ENCODE data around the gene HAL.

HAL gene

DNA sequence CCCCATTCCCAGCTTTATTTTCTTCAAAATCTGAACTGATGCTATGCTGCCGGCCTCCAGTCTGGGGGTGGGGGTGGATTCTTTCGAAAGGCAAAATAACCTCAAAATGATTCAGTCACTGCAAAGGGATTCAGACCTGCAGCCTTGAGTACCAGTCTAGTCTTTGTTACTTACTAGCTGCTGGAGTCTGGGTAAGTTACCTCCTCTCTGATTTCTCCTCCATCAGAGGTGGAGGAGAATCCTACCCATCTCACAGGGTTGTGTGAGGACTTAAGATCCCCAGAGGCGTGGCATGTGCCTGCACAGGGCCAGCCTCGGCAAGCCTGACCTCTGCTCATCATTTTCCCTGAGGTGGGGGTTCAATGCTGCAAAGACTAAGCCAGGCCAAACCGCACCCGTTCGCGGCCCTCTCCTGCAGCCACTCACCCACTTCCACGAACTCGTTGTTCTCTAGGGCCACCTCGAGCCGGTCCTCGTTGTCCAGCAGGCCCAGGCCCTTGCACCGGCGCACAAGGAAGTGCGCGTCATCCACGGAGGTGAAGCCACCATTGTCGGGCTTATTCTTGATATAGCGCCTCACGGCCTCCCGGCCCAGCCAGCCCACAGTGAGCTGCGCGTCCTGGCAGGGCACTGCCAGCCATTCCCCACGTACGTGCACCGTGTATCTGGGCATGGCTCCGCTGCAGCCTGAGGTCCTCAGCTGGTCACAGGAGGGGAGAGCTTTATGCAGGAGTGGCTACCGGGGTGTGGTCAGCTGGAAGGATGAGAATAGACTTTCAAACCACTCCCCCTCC lies 709 bp downstream of the HAL start:
- DNase-seq (ENCODE audit: low spot score), result no peak
- H3K36me3 Mint-ChIP-seq (ENCODE audit: low read depth), result no peaks in the 10 kb centered on the region
- no peaks in the 10 kb centered on the region for H3K9me3 Mint-ChIP-seq
- no peak overlapping the region for H3K27ac Mint-ChIP-seq
- peaks cover 7% of the 10 kb centered on the region for H3K4me1 Mint-ChIP-seq (ENCODE audit: low read depth)
- no peak overlapping the region for H3K4me3 Mint-ChIP-seq
- peaks cover 7% of the 10 kb centered on the region for H3K27me3 Mint-ChIP-seq (ENCODE audit: low read depth)

GRCh38 chr12:95994476-95994875 lies 1.7 kb downstream of the HAL start:
- H3K27me3 Mint-ChIP-seq (ENCODE audit: low read depth), result peaks cover 7% of the 10 kb centered on the region
- H3K4me1 Mint-ChIP-seq (ENCODE audit: low read depth), result peaks cover 7% of the 10 kb centered on the region
- H3K9me3 Mint-ChIP-seq, result no peaks in the 10 kb centered on the region
- H3K36me3 Mint-ChIP-seq (ENCODE audit: low read depth), result no peaks in the 10 kb centered on the region
- no peak overlapping the region for H3K4me3 Mint-ChIP-seq
- H3K27ac Mint-ChIP-seq, result no peak overlapping the region
- DNase-seq (ENCODE audit: low spot score), result no peak

DNA sequence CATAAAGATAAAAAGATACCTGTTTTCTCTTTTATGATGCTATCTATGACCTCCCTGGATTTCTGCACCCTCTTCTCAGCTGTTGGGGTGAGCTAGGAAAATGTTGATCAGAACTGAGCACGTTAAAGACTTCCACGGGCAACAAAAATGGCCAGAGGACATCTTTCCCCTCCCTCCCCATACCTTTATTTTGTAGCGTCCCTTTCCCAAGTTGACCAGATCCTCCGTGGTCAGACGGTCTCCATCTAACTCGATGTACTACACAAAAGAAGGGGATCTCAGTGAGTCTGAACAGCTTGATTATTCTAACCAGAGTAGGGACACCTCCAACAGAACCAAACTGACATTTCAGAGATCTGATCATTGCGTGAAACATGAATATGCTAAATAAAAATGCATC lies 2.2 kb downstream of the HAL start:
- Mint-ChIP-seq H3K4me1 (ENCODE audit: low read depth) (peaks cover 6% of the 10 kb centered on the region), H3K27ac (no peak overlapping the region), H3K27me3 (ENCODE audit: low read depth) (peaks cover 7% of the 10 kb centered on the region), H3K9me3 (no peaks in the 10 kb centered on the region), H3K36me3 (ENCODE audit: low read depth) (no peaks in the 10 kb centered on the region), H3K4me3 (no peak overlapping the region)
- no peak for DNase-seq (ENCODE audit: low spot score)

GRCh38 chr12:95990136-95990535 lies 6.0 kb downstream of the HAL start:
- no peak for DNase-seq (ENCODE audit: low spot score)
- Mint-ChIP-seq H3K27ac (no peak overlapping the region), H3K4me3 (no peak overlapping the region), H3K27me3 (ENCODE audit: low read depth) (peaks cover 7% of the 10 kb centered on the region), H3K36me3 (ENCODE audit: low read depth) (no peaks in the 10 kb centered on the region), H3K9me3 (no peaks in the 10 kb centered on the region), H3K4me1 (ENCODE audit: low read depth) (no peaks in the 10 kb centered on the region)

- Mint-ChIP-seq H3K27me3 (ENCODE audit: low read depth) (peaks cover 7% of the 10 kb centered on the region), H3K36me3 (ENCODE audit: low read depth) (no peaks in the 10 kb centered on the region), H3K9me3 (no peaks in the 10 kb centered on the region), H3K4me1 (ENCODE audit: low read depth) (no peaks in the 10 kb centered on the region), H3K4me3 (no peak overlapping the region), H3K27ac (no peak overlapping the region)
- DNase-seq (ENCODE audit: low spot score), result no peak
Measured at GRCh38 chr12:95989504-95990123, 6.5 kb downstream of the HAL start.

GRCh38 chr12:95988506-95989275 lies 7.5 kb downstream of the HAL start:
- Mint-ChIP-seq H3K27ac (no peak overlapping the region), H3K4me1 (ENCODE audit: low read depth) (no peaks in the 10 kb centered on the region), H3K27me3 (ENCODE audit: low read depth) (peaks cover 7% of the 10 kb centered on the region), H3K9me3 (no peaks in the 10 kb centered on the region), H3K4me3 (no peak overlapping the region), H3K36me3 (ENCODE audit: low read depth) (no peaks in the 10 kb centered on the region)
- no peak for DNase-seq (ENCODE audit: low spot score)

DNA sequence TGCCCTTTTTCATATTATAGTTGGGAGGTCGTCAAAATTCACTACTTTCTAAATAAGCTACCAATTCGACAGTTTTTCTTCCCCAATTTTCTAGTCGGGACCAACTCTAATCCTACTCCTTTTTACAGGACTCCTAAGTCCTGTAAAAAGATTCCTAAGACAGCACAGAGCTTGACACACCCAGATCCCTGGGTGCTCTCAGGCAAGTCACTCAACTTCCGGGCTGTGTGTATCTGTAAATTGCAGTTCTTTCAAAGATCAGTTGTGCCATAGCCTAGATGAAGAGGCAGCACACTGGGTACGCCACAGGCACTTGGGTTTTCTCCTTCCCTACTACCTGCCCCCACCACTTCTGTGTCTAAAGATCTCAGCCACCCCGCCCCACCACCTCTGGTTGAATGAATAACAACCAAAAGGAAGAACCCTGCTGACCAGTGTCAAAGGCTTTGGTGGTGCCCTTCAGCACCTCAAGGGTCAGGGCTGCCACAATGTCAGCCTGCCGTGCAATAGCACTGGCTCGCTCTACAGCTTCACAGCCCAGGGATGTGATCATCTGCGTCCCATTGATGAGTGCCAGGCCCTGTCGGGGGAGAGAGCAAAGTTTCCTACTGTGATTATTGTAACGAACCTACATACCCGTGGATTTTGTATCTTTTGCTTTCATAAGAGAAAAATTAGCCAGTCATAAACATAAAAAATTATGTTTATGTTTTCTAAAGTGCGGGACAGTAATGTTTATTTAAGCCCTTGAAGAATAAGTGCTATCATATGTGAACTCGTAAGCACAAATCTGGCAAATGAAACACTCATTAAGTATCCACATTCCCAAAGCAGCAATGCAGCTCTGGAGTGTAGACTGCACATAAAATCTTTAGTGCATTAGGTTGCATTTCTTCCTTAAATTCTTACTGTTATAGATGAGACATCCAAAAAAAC lies 9.2 kb downstream of the HAL start:
- no peak overlapping the region for H3K27ac Mint-ChIP-seq
- no peaks in the 10 kb centered on the region for H3K9me3 Mint-ChIP-seq
- H3K4me1 Mint-ChIP-seq (ENCODE audit: low read depth), result no peaks in the 10 kb centered on the region

GRCh38 chr12:95984682-95985081 lies 11.5 kb downstream of the HAL start:
- Mint-ChIP-seq H3K36me3 (ENCODE audit: low read depth) (no peaks in the 10 kb centered on the region), H3K27ac (no peak overlapping the region), H3K27me3 (ENCODE audit: low read depth) (no peaks in the 10 kb centered on the region), H3K9me3 (no peaks in the 10 kb centered on the region), H3K4me3 (no peak overlapping the region), H3K4me1 (ENCODE audit: low read depth) (no peaks in the 10 kb centered on the region)
- no peak for DNase-seq (ENCODE audit: low spot score)

More for the DNA sequence above, 9.2 kb downstream of the HAL start:
- DNase-seq (ENCODE audit: low spot score), result no peak
- Mint-ChIP-seq H3K36me3 (ENCODE audit: low read depth) (no peaks in the 10 kb centered on the region), H3K27me3 (ENCODE audit: low read depth) (peaks cover 4% of the 10 kb centered on the region), H3K4me3 (no peak overlapping the region)

GRCh38 chr12:95982602-95983001 lies 13.5 kb downstream of the HAL start:
- Mint-ChIP-seq H3K27me3 (ENCODE audit: low read depth) (no peaks in the 10 kb centered on the region), H3K9me3 (no peaks in the 10 kb centered on the region), H3K4me1 (ENCODE audit: low read depth) (no peaks in the 10 kb centered on the region), H3K4me3 (no peak overlapping the region), H3K36me3 (ENCODE audit: low read depth) (no peaks in the 10 kb centered on the region), H3K27ac (no peak overlapping the region)
- DNase-seq (ENCODE audit: low spot score), result no peak

GRCh38 chr12:95980437-95980836 lies 15.7 kb downstream of the HAL start:
- DNase-seq (ENCODE audit: low spot score), result no peak
- Mint-ChIP-seq H3K9me3 (no peaks in the 10 kb centered on the region), H3K27me3 (ENCODE audit: low read depth) (no peaks in the 10 kb centered on the region), H3K4me3 (no peak overlapping the region), H3K4me1 (ENCODE audit: low read depth) (no peaks in the 10 kb centered on the region), H3K36me3 (ENCODE audit: low read depth) (no peaks in the 10 kb centered on the region), H3K27ac (no peak overlapping the region)

DNA sequence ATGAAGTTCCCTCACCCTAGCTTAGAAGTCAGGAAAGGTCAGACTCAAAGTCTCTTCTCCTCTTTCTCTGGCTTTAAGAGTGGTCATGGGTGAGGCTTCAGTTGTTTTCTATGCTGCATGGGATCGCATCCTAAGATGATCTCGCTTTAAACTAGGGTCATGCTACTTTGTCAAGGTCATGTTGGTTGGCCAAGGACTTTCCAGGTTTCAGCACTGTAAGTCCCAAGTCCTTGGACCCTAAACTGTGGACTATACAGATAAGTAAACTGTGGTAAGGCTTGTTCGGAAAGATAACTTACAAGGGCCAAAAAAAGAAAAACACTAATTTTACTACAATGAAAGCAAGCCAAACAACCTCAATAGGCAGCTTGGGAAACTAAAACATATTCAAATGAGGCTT lies 17.4 kb downstream of the HAL start:
- Mint-ChIP-seq H3K27ac (no peak overlapping the region), H3K9me3 (no peaks in the 10 kb centered on the region), H3K27me3 (ENCODE audit: low read depth) (no peaks in the 10 kb centered on the region), H3K4me3 (no peak overlapping the region), H3K4me1 (ENCODE audit: low read depth) (no peaks in the 10 kb centered on the region), H3K36me3 (ENCODE audit: low read depth) (no peaks in the 10 kb centered on the region)
- no peak for DNase-seq (ENCODE audit: low spot score)

DNA sequence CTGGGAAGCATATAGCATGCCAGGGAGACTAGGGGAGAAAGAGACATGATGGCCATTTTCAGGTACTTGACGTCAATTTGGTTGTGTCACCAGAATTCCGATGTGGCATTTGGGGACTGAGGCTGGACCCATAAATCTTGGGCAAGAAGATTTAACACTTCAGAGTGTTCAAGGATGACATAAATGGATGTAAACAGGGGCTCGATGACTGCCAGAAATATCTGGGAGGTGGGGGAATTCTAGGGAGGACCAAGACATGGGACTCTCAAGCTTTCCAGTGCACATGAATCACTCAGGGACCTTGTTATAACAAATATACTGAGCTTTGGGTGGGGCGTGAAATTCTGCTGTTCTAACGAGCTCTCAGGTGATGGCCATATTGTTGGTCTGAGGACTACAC lies 17.8 kb downstream of the HAL start:
- H3K4me3 Mint-ChIP-seq, result no peak overlapping the region
- H3K36me3 Mint-ChIP-seq (ENCODE audit: low read depth), result no peaks in the 10 kb centered on the region
- H3K9me3 Mint-ChIP-seq, result no peaks in the 10 kb centered on the region
- DNase-seq (ENCODE audit: low spot score), result no peak
- no peaks in the 10 kb centered on the region for H3K27me3 Mint-ChIP-seq (ENCODE audit: low read depth)
- H3K4me1 Mint-ChIP-seq (ENCODE audit: low read depth), result no peaks in the 10 kb centered on the region
- H3K27ac Mint-ChIP-seq, result no peak overlapping the region

DNA sequence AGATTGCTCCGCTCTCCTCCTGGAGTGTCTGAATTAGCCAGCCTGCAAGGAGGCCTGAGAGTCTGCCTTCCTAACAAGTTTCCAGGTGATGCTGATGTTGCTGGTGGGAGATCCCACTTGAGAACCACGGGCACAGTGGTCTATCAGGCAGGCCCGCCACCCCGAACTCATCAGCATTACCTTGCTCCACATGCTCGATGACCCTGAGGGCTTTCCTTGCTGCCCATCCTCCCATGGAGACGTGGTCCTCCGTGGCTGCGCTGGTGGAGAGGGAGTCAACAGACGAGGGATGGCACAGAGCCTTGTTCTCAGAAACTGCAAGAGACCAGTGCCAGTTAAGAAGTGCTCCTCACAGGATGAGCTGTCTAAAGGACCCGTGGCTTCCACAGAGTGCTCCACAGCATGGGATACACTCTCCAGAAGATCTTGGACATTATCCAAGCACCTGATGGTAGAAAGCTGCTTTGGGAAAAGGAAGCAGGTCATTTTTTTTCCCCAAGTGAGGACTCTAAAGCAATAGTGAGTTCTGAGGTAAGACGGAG lies 18.3 kb downstream of the HAL start:
- H3K9me3 Mint-ChIP-seq, result no peaks in the 10 kb centered on the region
- no peak for DNase-seq (ENCODE audit: low spot score)
- H3K27ac Mint-ChIP-seq, result no peak overlapping the region
- H3K36me3 Mint-ChIP-seq (ENCODE audit: low read depth), result no peaks in the 10 kb centered on the region
- H3K27me3 Mint-ChIP-seq (ENCODE audit: low read depth), result no peaks in the 10 kb centered on the region
- no peaks in the 10 kb centered on the region for H3K4me1 Mint-ChIP-seq (ENCODE audit: low read depth)
- no peak overlapping the region for H3K4me3 Mint-ChIP-seq
